Hematopoietic multipotent progenitor cell (in vitro differentiated cells): ENCODE data around the gene PARP1. TPM values are rescaled to one million over a fixed set of nuclear protein-coding genes. Genes with fewer than 3 reads are reported as not detected.

Source experiments
- DNase-seq, 3 donors: peaks; one replicate each; pipeline ENCODE4 v3.0.0-alpha.2; 2011 to 2015; ENCODE audit warnings: low read depth in 2 of 3, low spot score in 2 of 3
- total RNA-seq: library from RNA; depleted of rRNA; stranded (reverse); fragments of >200 nt; gene quantifications from one replicate; pipeline ENCODE4 v1.2.3, GENCODE V29; 2012

The PARP1 gene
- total RNA-seq, 1 donor, result 292 TPM

GRCh38 chr1:226408285-226409184, 642 bp upstream of the PARP1 start:
- no peak for DNase-seq

GRCh38 chr1:226407199-226407496, 745 bp downstream of the PARP1 start:
- peak in 1 of 3 donors; percentile 75 for DNase-seq

- DNase-seq, result peak in 2 of 3 donors; percentile 24 to 32
Observed at GRCh38 chr1:226406401-226406881, 1.5 kb downstream of the PARP1 start.

GRCh38 chr1:226405411-226405988, 2.4 kb downstream of the PARP1 start:
- DNase-seq, result peak in 2 of 3 donors; percentile 3 to 14

GRCh38 chr1:226404904-226405222, 3.0 kb downstream of the PARP1 start:
- no peak for DNase-seq

GRCh38 chr1:226404063-226404903, 3.6 kb downstream of the PARP1 start:
- DNase-seq, result no peak

- peak in 2 of 3 donors; percentile 31 to 56 for DNase-seq
Observed at GRCh38 chr1:226403201-226404034, 4.5 kb downstream of the PARP1 start.

- DNase-seq, result no peak
Observed at GRCh38 chr1:226402739-226403165, 5.1 kb downstream of the PARP1 start.

GRCh38 chr1:226401355-226402303, 6.3 kb downstream of the PARP1 start:
- DNase-seq, result no peak

- DNase-seq, result no peak
Observed at GRCh38 chr1:226400519-226401354, 7.2 kb downstream of the PARP1 start.

GRCh38 chr1:226397955-226398636, 9.8 kb downstream of the PARP1 start:
- DNase-seq, result no peak

GRCh38 chr1:226397011-226397926, 10.6 kb downstream of the PARP1 start:
- DNase-seq, result no peak

- DNase-seq, result no peak
Observed at GRCh38 chr1:226395753-226396152, 12.1 kb downstream of the PARP1 start.

- no peak for DNase-seq
Observed at GRCh38 chr1:226394462-226394861, 13.4 kb downstream of the PARP1 start.

GRCh38 chr1:226390681-226391080, 17.2 kb downstream of the PARP1 start:
- DNase-seq, result no peak

- DNase-seq, result no peak
Observed at GRCh38 chr1:226388131-226388530, 19.8 kb downstream of the PARP1 start.

GRCh38 chr1:226384717-226385116, 23.2 kb downstream of the PARP1 start:
- DNase-seq, result no peak
